ENCODE measurements around the gene MRPS27.

Gene MRPS27

DNA sequence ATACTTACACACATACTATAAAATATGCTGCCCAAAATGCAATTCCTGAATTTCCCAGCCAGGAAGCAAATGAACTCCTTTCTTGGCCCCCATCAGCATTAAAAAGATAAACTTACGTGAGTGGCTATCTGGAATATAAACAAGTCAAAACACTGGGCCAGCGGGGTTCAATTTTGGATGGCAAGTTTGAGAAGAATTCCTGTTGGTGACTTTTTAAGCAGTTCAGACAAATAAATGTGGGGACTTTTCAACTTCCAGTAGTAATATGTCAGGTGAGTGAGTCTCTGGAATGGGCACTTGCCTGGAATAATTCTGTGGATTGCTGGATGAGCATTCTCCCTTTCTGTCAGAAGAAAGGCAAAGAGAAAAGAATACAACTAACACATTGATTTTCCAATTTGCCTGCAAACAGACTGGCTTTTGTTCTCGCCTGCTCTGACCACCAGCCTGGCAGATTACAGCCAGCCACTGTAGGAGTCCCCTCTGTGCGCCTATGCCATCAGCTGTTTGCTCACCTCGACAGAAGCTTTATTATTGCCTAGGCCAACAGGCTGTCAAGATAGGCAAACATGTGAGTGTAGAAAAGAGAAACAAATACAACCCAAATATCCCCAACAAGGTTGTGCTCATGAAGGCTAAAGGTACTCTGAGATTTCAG is 78.6 kb downstream of the MRPS27 start:
- Mint-ChIP-seq H3K27me3 (no peaks in the 10 kb centered on the region), H3K9me3 (no peaks in the 10 kb centered on the region), H3K4me1 (peaks cover 39% of the 10 kb centered on the region), H3K4me3 (no peak overlapping the region), H3K27ac (no peak overlapping the region), H3K36me3 (peaks cover 22% of the 10 kb centered on the region)

- no peak overlapping the region for H3K4me3 Mint-ChIP-seq
- no peaks in the 10 kb centered on the region for H3K27me3 Mint-ChIP-seq
- peaks cover 37% of the 10 kb centered on the region for H3K4me1 Mint-ChIP-seq
- no peak overlapping the region for H3K27ac Mint-ChIP-seq
- H3K9me3 Mint-ChIP-seq = no peaks in the 10 kb centered on the region
- H3K36me3 Mint-ChIP-seq = peaks cover 26% of the 10 kb centered on the region
Measured at GRCh38 chr5:72238712-72239445, 81.2 kb downstream of the MRPS27 start.

- Mint-ChIP-seq H3K36me3 (peaks cover 29% of the 10 kb centered on the region), H3K9me3 (no peaks in the 10 kb centered on the region), H3K4me3 (no peak overlapping the region), H3K27ac (no peak overlapping the region), H3K4me1 (peaks cover 42% of the 10 kb centered on the region), H3K27me3 (no peaks in the 10 kb centered on the region)
Measured at GRCh38 chr5:72237879-72238278, 82.2 kb downstream of the MRPS27 start.

DNA sequence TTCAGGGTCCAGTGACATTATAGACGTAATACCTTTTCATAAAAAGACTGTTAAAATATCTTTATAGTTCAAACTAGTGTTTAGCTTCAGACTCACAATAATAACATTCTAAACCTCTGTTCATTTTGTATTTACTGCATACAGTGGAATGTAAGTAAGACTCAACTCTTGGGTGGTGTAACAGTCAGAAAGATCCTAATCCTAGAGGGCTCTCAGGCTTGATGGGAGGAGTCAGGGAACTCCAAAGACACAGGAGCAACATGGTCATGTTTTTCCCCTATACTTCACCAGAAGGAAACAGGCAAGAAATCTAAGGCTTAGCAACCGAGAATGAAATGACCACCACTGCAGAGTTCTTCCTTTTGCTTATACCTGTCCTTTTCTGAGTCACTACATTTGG is 82.6 kb downstream of the MRPS27 start:
- H3K27ac Mint-ChIP-seq = no peak overlapping the region
- no peaks in the 10 kb centered on the region for H3K27me3 Mint-ChIP-seq
- H3K4me3 Mint-ChIP-seq = no peak overlapping the region
- H3K36me3 Mint-ChIP-seq = peaks cover 29% of the 10 kb centered on the region
- H3K9me3 Mint-ChIP-seq = no peaks in the 10 kb centered on the region
- peaks cover 47% of the 10 kb centered on the region for H3K4me1 Mint-ChIP-seq

DNA sequence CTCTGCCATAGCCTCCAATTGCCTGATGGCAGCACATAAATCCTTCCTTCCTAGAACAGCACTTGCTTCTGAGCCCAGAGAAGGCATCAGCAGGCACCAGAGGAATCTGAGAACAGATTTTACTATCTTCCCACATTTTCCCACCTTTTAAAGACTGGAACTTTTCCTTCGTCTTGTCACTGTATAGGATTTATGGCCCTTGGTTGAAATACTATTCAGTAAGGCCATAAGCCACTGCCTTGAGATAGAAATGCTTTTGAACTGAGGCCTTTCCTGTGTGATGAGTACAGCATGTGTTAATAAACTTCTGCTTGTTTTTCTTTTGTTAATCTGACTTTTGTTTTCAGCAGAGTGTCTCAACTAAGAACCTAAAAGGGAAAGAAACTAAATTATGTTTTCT is 84.3 kb downstream of the MRPS27 start:
- Mint-ChIP-seq H3K36me3 (peaks cover 30% of the 10 kb centered on the region), H3K27me3 (no peaks in the 10 kb centered on the region), H3K9me3 (no peaks in the 10 kb centered on the region), H3K4me3 (no peak overlapping the region), H3K4me1 (peaks cover 49% of the 10 kb centered on the region), H3K27ac (no peak overlapping the region)

- peaks cover 36% of the 10 kb centered on the region for H3K36me3 Mint-ChIP-seq
- no peaks in the 10 kb centered on the region for H3K27me3 Mint-ChIP-seq
- H3K4me1 Mint-ChIP-seq = peaks cover 58% of the 10 kb centered on the region
- H3K9me3 Mint-ChIP-seq = no peaks in the 10 kb centered on the region
- peak overlapping the region; percentile 16 for H3K4me3 Mint-ChIP-seq
- peak overlapping the region; percentile 79 for H3K27ac Mint-ChIP-seq
Measured at GRCh38 chr5:72234868-72235267, 85.2 kb downstream of the MRPS27 start.

GRCh38 chr5:72234265-72234700 is 85.8 kb downstream of the MRPS27 start:
- H3K4me1 Mint-ChIP-seq = peaks cover 58% of the 10 kb centered on the region
- H3K9me3 Mint-ChIP-seq = no peaks in the 10 kb centered on the region
- peak overlapping the region; percentile 79 for H3K27ac Mint-ChIP-seq
- peak overlapping the region; percentile 1 for H3K4me3 Mint-ChIP-seq
- peaks cover 35% of the 10 kb centered on the region for H3K36me3 Mint-ChIP-seq
- H3K27me3 Mint-ChIP-seq = no peaks in the 10 kb centered on the region

GRCh38 chr5:72233835-72234234 is 86.2 kb downstream of the MRPS27 start:
- Mint-ChIP-seq H3K27me3 (no peaks in the 10 kb centered on the region), H3K9me3 (no peaks in the 10 kb centered on the region), H3K4me1 (peaks cover 58% of the 10 kb centered on the region), H3K36me3 (peaks cover 33% of the 10 kb centered on the region), H3K4me3 (peak overlapping the region; percentile 1), H3K27ac (peak overlapping the region; percentile 26)

DNA sequence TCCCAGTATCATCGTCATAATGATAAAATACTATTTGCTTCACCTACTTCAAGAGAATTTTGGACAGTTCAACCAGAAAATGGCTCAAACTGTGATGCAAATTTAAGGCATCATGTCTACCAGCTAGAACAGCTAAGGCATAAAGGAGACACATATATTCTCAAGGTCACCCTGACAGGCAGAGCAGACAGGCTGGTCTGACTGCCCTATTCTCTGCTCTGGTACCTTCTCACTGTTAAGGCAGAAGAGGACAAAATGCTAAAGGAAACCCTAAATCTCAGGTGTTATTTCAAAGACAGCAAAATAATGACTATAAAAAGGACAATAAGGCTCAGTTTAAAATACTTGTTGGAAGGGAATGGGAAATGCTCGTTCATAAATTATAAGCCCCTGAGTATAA is 87.2 kb downstream of the MRPS27 start:
- peak overlapping the region; percentile 54 for H3K4me3 Mint-ChIP-seq
- H3K36me3 Mint-ChIP-seq = peaks cover 29% of the 10 kb centered on the region
- no peaks in the 10 kb centered on the region for H3K27me3 Mint-ChIP-seq
- peak overlapping the region; percentile 46 for H3K27ac Mint-ChIP-seq
- H3K4me1 Mint-ChIP-seq = peaks cover 58% of the 10 kb centered on the region
- no peaks in the 10 kb centered on the region for H3K9me3 Mint-ChIP-seq

DNA sequence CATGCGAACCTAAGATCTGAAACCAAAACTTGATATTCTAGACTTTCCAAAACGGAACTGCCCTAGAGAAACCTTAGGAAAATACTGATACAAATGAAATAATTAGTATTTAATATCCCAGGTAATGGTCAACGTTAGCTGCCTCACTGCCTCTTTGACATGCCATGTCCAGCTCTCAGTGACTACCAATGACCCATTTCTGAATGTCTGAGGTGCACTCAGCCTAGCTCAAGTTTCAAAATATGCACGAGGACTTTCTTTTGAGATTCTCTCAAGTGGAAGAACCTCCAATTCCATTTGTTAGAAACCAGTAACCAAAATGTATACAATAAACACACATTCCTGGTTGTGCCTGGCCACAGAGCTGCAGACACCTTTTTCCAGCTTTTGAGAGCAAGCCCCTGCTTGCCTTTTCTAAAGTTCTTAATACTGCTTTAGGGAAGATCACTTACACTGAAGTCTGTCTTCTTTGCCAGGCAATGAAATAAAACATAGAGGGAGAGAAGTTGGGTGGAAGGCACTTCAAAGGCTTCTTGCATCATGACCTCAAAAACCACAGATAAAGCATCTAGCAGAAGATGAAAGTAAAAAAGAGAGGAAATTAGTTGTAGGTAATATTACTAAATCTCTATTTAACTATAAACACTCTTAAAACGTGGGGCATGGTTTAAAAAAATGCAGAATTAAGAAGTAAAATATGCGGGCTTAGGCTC is 87.9 kb downstream of the MRPS27 start:
- Mint-ChIP-seq H3K9me3 (no peaks in the 10 kb centered on the region), H3K4me3 (peak overlapping the region; percentile 54), H3K4me1 (peaks cover 58% of the 10 kb centered on the region), H3K27ac (peak overlapping the region; percentile 31), H3K36me3 (peaks cover 29% of the 10 kb centered on the region), H3K27me3 (no peaks in the 10 kb centered on the region)

- Mint-ChIP-seq H3K36me3 (peaks cover 22% of the 10 kb centered on the region), H3K9me3 (no peaks in the 10 kb centered on the region), H3K4me3 (no peak overlapping the region), H3K4me1 (peaks cover 30% of the 10 kb centered on the region), H3K27me3 (no peaks in the 10 kb centered on the region), H3K27ac (no peak overlapping the region)
Measured at GRCh38 chr5:72228960-72229359, 91.1 kb downstream of the MRPS27 start.

- peaks cover 15% of the 10 kb centered on the region for H3K4me1 Mint-ChIP-seq
- H3K36me3 Mint-ChIP-seq = peaks cover 30% of the 10 kb centered on the region
- H3K4me3 Mint-ChIP-seq = no peak overlapping the region
- H3K27ac Mint-ChIP-seq = no peak overlapping the region
- H3K27me3 Mint-ChIP-seq = no peaks in the 10 kb centered on the region
- H3K9me3 Mint-ChIP-seq = no peaks in the 10 kb centered on the region
Measured at GRCh38 chr5:72226950-72227349, 93.1 kb downstream of the MRPS27 start.

- H3K4me1 Mint-ChIP-seq = peaks cover 8% of the 10 kb centered on the region
- H3K4me3 Mint-ChIP-seq = no peak overlapping the region
- peaks cover 32% of the 10 kb centered on the region for H3K36me3 Mint-ChIP-seq
- H3K27me3 Mint-ChIP-seq = no peaks in the 10 kb centered on the region
- no peaks in the 10 kb centered on the region for H3K9me3 Mint-ChIP-seq
- H3K27ac Mint-ChIP-seq = no peak overlapping the region
Measured at GRCh38 chr5:72225741-72226140, 94.3 kb downstream of the MRPS27 start.

- Mint-ChIP-seq H3K4me3 (no peak overlapping the region), H3K27me3 (no peaks in the 10 kb centered on the region), H3K36me3 (peaks cover 26% of the 10 kb centered on the region), H3K9me3 (no peaks in the 10 kb centered on the region), H3K4me1 (peaks cover 1% of the 10 kb centered on the region), H3K27ac (no peak overlapping the region)
Measured at GRCh38 chr5:72224946-72225463, 95.0 kb downstream of the MRPS27 start.

GRCh38 chr5:72223371-72223770 is 96.7 kb downstream of the MRPS27 start:
- Mint-ChIP-seq H3K36me3 (peaks cover 35% of the 10 kb centered on the region), H3K9me3 (no peaks in the 10 kb centered on the region)

DNA sequence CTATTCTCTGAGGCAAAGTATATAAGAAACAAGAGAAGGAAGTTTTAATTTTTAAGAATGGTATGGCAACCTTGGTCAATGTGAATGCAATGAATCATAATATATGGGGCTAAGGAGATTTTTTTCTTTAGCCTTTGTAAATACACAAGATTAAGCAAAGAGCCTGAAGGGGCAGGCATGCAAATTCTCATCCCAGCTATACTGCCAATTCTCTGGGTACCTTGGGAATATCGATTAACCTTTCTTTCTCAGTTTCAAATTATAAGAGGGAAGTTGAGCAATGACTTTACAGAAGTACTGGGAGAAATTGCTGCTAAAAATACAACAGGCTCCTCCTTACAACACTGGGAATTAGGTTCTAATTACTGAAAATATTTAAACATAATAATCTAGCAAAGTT is 97.5 kb downstream of the MRPS27 start:
- no peaks in the 10 kb centered on the region for H3K27me3 Mint-ChIP-seq
- no peaks in the 10 kb centered on the region for H3K9me3 Mint-ChIP-seq
- peaks cover 38% of the 10 kb centered on the region for H3K36me3 Mint-ChIP-seq
- no peak overlapping the region for H3K27ac Mint-ChIP-seq
- no peak overlapping the region for H3K4me3 Mint-ChIP-seq
- H3K4me1 Mint-ChIP-seq = no peaks in the 10 kb centered on the region

More at GRCh38 chr5:72223371-72223770, 96.7 kb downstream of the MRPS27 start:
- Mint-ChIP-seq H3K27ac (no peak overlapping the region), H3K4me3 (peak overlapping the region; percentile 12), H3K27me3 (no peaks in the 10 kb centered on the region), H3K4me1 (no peaks in the 10 kb centered on the region)
